ENCODE measurements around the gene ZBTB20. TPM values are rescaled to one million over a fixed set of nuclear protein-coding genes. Genes with fewer than 3 reads are reported as not detected.

The ZBTB20 gene
- total and polyA plus RNA-seq, 8 donors: 0.15 to 149 (median 38.5) TPM

DNA sequence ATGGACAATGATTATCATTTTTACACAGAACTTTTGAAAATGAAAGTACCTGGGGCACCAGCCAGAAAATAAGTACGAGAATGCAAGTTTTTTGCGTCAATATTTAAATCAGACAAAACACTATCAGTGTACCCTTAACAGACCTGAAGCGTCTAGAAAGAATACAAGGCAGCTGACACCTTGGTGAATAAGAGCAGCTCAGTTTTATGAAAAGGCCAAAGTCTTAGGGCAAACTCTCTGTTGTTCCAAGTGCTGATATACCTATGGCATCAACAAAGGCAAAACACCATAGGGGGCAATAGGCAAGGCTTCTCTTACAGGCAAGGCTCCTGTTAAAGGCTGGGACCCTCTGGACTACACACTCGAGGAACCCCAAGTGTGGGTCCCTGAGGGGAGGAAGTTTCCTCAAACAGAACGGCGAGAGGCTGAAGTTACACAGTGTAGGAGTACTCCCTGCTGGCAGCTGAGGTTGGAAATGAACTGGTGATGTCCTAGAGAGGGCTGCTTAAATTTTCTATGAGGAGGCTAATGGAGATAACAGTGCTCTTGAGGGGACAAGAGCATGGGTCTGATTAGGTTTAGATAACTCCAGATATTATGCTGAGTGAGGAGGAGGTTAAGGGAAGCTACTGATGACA, 562.2 kb downstream of the ZBTB20 start:
- no peak for DNase-seq
- Histone ChIP-seq H3K36me3 (peaks cover 0 to 6% (median 0%) of the 10 kb centered on the region in 4 donors), H3K27ac (peak overlapping the region in 2 of 5 donors; percentile 32 to 56), H3K27me3 (no peaks in the 10 kb centered on the region), H3K9me3 (no peaks in the 10 kb centered on the region), H3K4me1 (peaks cover 0 to 18% (median 3%) of the 10 kb centered on the region in 4 donors), H3K4me3 (no peak overlapping the region)
- 59 to 75% (median 64%) methylated on average over 6 of the region's 6 CpGs for WGBS, 5 donors
- intact Hi-C loops (cut with DNase I; ENCODE audit: low total_unique reads): no loop called here
- TF ChIP-seq, protein P1, sequence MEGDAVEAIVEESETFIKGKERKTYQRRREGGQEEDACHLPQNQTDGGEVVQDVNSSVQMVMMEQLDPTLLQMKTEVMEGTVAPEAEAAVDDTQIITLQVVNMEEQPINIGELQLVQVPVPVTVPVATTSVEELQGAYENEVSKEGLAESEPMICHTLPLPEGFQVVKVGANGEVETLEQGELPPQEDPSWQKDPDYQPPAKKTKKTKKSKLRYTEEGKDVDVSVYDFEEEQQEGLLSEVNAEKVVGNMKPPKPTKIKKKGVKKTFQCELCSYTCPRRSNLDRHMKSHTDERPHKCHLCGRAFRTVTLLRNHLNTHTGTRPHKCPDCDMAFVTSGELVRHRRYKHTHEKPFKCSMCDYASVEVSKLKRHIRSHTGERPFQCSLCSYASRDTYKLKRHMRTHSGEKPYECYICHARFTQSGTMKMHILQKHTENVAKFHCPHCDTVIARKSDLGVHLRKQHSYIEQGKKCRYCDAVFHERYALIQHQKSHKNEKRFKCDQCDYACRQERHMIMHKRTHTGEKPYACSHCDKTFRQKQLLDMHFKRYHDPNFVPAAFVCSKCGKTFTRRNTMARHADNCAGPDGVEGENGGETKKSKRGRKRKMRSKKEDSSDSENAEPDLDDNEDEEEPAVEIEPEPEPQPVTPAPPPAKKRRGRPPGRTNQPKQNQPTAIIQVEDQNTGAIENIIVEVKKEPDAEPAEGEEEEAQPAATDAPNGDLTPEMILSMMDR (IDR thresholded peaks at IDR 0.05): no peak
- TF ChIP-seq POLR2A (IDR thresholded peaks at IDR 0.05) (no peak), EP300 (IDR thresholded peaks at IDR 0.05) (no peak), POLR2AphosphoS5 (IDR thresholded peaks at IDR 0.05) (no peak)

DNA sequence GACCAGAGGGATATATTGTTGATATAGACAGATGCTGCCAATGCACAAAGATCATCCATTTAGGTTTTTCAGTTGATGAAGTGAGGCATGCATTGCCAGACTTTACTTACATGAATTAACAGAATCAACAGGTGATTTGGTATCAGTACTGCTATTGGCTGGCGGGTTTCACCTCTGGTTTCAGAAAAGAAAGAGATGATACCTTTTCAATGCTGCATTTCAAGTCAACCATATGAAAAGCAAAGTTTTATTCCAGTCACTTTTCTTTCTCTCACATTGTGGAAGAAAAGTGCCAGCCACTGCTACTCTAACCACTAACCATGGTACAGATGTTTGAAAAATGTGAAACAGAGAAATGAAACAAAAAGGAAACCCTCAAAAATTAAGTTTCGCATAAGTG, 564.2 kb downstream of the ZBTB20 start:
- Histone ChIP-seq H3K36me3 (peaks cover 0 to 3% (median 0%) of the 10 kb centered on the region in 4 donors), H3K27me3 (no peaks in the 10 kb centered on the region), H3K4me1 (peaks cover 0 to 18% (median 3%) of the 10 kb centered on the region in 4 donors), H3K9me3 (no peaks in the 10 kb centered on the region), H3K27ac (no peak overlapping the region), H3K4me3 (no peak overlapping the region)
- DNase-seq: no peak
- WGBS, 5 donors: 90 to 94% (median 94%) methylated on average over 2 of the region's 2 CpGs
- TF ChIP-seq, protein P1 (IDR thresholded peaks at IDR 0.05): no peak
- TF ChIP-seq POLR2AphosphoS5 (IDR thresholded peaks at IDR 0.05) (no peak), POLR2A (IDR thresholded peaks at IDR 0.05) (no peak), EP300 (IDR thresholded peaks at IDR 0.05) (no peak)
- intact Hi-C loops (cut with DNase I; ENCODE audit: low total_unique reads): no loop called here

GRCh38 chr3:114572364-114573062, 574.6 kb downstream of the ZBTB20 start:
- Histone ChIP-seq H3K27me3 (no peaks in the 10 kb centered on the region), H3K4me1 (peaks cover 0 to 4% (median 0%) of the 10 kb centered on the region in 4 donors), H3K9me3 (no peaks in the 10 kb centered on the region), H3K4me3 (no peak overlapping the region), H3K27ac (no peak overlapping the region), H3K36me3 (no peaks in the 10 kb centered on the region)
- TF ChIP-seq EP300 (IDR thresholded peaks at IDR 0.05) (no peak), POLR2A (IDR thresholded peaks at IDR 0.05) (no peak), POLR2AphosphoS5 (IDR thresholded peaks at IDR 0.05) (no peak)
- TF ChIP-seq, protein P1 (IDR thresholded peaks at IDR 0.05): no peak
- 57 to 68% (median 63%) methylated on average over 3 of the region's 3 CpGs for WGBS, 5 donors
- no peak for DNase-seq
- intact Hi-C loops (cut with DNase I; ENCODE audit: low total_unique reads): no loop called here

- intact Hi-C loops (cut with DNase I; ENCODE audit: low total_unique reads): no loop called here
- H3K9me3 ChIP-seq: no peaks in the 10 kb centered on the region
- DNase-seq: no peak
- WGBS, 5 donors: 78 to 95% (median 89%) methylated on average over 3 of the region's 3 CpGs
- H3K4me1 ChIP-seq: peaks cover 0 to 4% (median 0%) of the 10 kb centered on the region in 4 donors
- no peak overlapping the region for H3K4me3 ChIP-seq
- TF ChIP-seq EP300 (IDR thresholded peaks at IDR 0.05) (no peak), POLR2A (IDR thresholded peaks at IDR 0.05) (no peak), POLR2AphosphoS5 (IDR thresholded peaks at IDR 0.05) (no peak)
- TF ChIP-seq, protein P1 (IDR thresholded peaks at IDR 0.05): no peak
- no peak overlapping the region for H3K27ac ChIP-seq
- no peaks in the 10 kb centered on the region for H3K36me3 ChIP-seq
- no peaks in the 10 kb centered on the region for H3K27me3 ChIP-seq
These were observed 575.7 kb downstream of the ZBTB20 start for GRCh38 chr3:114571363-114571762.

All from stomach (tissue), 9 donors.